Psoas muscle (tissue), 8 donors: ENCODE results near the gene CUL3. TPM values are rescaled to one million over a fixed set of nuclear protein-coding genes. Genes with fewer than 3 reads are reported as not detected.
A peak's percentile ranks its signal among the peaks of the same experiment; 100 is the strongest.
"Not testable (repeated sequence)": the region's sequence is repeated elsewhere in the genome, so short reads cannot be mapped to it uniquely, and the experiment has no call there.

Experiments used
- ATAC-seq, 4 donors: fragments of 200-7000 bp; cut with Tn5 transposase; one replicate each; pipeline ENCODE4 v1.9.1; 2020; ENCODE audit warnings: moderate library complexity in 3 of 4, mild to moderate bottlenecking in 2 of 4
- DNase-seq, 2 donors: peaks; one replicate each; pipeline ENCODE4 v3.0.0-alpha.2; 2020
- H3K27ac ChIP-seq: fragments of 200-600 bp; one replicate; pipeline ENCODE4 v1.8.0; 2022
- H3K27me3 ChIP-seq, 3 donors: fragments of 200-600 bp in 1 of 3; one replicate each; pipeline versions ENCODE4 v1.6.1 to v1.8.0; 2013 to 2022; ENCODE audit warnings: low read length in 2 of 3, mild to moderate bottlenecking in 2 of 3, moderate library complexity in 1 of 3; ENCODE audit not compliant: insufficient read depth in 3 of 3
- H3K36me3 ChIP-seq, 2 donors: fragments of 200-600 bp in 1 of 2; one replicate each; pipeline versions ENCODE4 v1.6.1 to v1.8.0; 2013 to 2022; ENCODE audit warnings: low read depth in 1 of 2, mild to moderate bottlenecking in 1 of 2, moderate library complexity in 1 of 2; ENCODE audit not compliant: insufficient read depth in 1 of 2
- H3K4me1 ChIP-seq: fragments of 200-600 bp; one replicate; pipeline ENCODE4 v1.8.0; 2022
- H3K4me3 ChIP-seq: fragments of 200-600 bp; one replicate; pipeline ENCODE4 v1.8.0; 2022; ENCODE audit warnings: mild to moderate bottlenecking
- H3K9me3 ChIP-seq: fragments of 200-600 bp; one replicate; pipeline ENCODE4 v1.8.0; 2022
- CTCF ChIP-seq: fragments of 200-600 bp; IDR thresholded peaks from one replicate; pipeline ENCODE4 v1.8.0; 2022; ENCODE audit warnings: antibody characterized with exemption
- WGBS, 3 donors: extraction: QIAGEN DNeasy Blood & Tissue Kit; methylation state at CpG; one replicate each; pipeline versions ENCODE4 v1.1.6 to v1.1.7; 2013; 5-methylcytosine and 5-hydroxymethylcytosine counted together
- intact Hi-C, 2 donors: fragments of 100-400 bp; cut with DNase I; formaldehyde crosslinking; loops; one replicate each; pipeline versions ENCODE4 v1.11.0 to v1.14.2; 2022
- polyA plus RNA-seq, 3 donors: library from polyadenylated mRNA; stranded (reverse); fragments of 200-250 nt; gene quantifications; one replicate each; pipeline ENCODE4 v1.2.3, GENCODE V29; 2013
- total RNA-seq, 4 donors: library from RNA; stranded (reverse); fragmentation: NEBNext Ultra II Directional in 2 of 4; extraction: Animal tissue kit (Norgen Biotek cat#: 25700) in 2 of 4; gene quantifications; one replicate each; pipeline versions ENCODE4 v1.2.1 to v1.2.4, GENCODE V29; 2021 to 2023
- donor health status: healthy with polysubstance abuse.
- donor health status: DM: no; HTN: no; CAD: no; lungs with moderate emphysema.
- donor health status: Bipolar disorder and iron deficiency.
- donor health status: healthy.
- donor health status: DM: yes; HTN: yes; CAD: no.
- donor health status: DM: no; HTN: no; CAD: no.
- donor health status: DM: no; HTN: no; CAD: no.
- donor health status: DM: yes; HTN: yes; CAD: no.

CUL3 gene
- total and polyA plus RNA-seq, 7 donors, result 103 to 218 (median 128) TPM

GRCh38 chr2:224591220-224591619, 6.1 kb upstream of the CUL3 start:
- 48 to 75% (median 48%) methylated on average over 2 of the region's 2 CpGs for WGBS, 3 donors
- no peak for TF ChIP-seq CTCF
- intact Hi-C loops, result no loop called here

GRCh38 chr2:224586127-224586695, 1.0 kb upstream of the CUL3 start:
- intact Hi-C loops, result loop anchor here (5.0 to 10.0 kb wide), 3 partner anchors 91 to 629 kb away; partner anchors contain the start of gene MRPL44 (in 1 of the 2)
- no peak for ATAC-seq
- H3K27ac ChIP-seq, result peak overlapping the region; percentile 96

More at GRCh38 chr2:224591220-224591619, 6.1 kb upstream of the CUL3 start:
- peaks cover 7% of the 10 kb centered on the region for H3K4me1 ChIP-seq
- H3K27me3 ChIP-seq, result no peaks in the 10 kb centered on the region
- no peaks in the 10 kb centered on the region for H3K9me3 ChIP-seq
- no peaks in the 10 kb centered on the region for H3K36me3 ChIP-seq
- no peak overlapping the region for H3K27ac ChIP-seq
- DNase-seq (no peak), ATAC-seq (no peak)
- no peak overlapping the region for H3K4me3 ChIP-seq

GRCh38 chr2:224584785-224585210, 365 bp downstream of the CUL3 start:
- Histone ChIP-seq H3K27me3 (no peaks in the 10 kb centered on the region), H3K36me3 (peaks cover 0 to 4% of the 10 kb centered on the region in 2 donors), H3K4me3 (peak overlapping the region; percentile 91), H3K9me3 (no peaks in the 10 kb centered on the region), H3K4me1 (peaks cover 39% of the 10 kb centered on the region), H3K27ac (peak overlapping the region; percentile 96)
- TF ChIP-seq CTCF, result no peak
- ATAC-seq, result peak in 1 of 4 donors; percentile 7
- DNase-seq, result peak; percentile 69 to 79
- intact Hi-C loops, result loop anchor here (5.0 to 10.0 kb wide), 3 partner anchors 90 to 627 kb away; partner anchors contain the start of gene MRPL44 (in 1 of the 2)
- 0 to 1% (median 1%) methylated on average over 16 to 60 of the region's 62 CpGs for WGBS, 3 donors

More at GRCh38 chr2:224586127-224586695, 1.0 kb upstream of the CUL3 start:
- H3K36me3 ChIP-seq, result peaks cover 0 to 4% of the 10 kb centered on the region in 2 donors
- H3K4me3 ChIP-seq, result peak overlapping the region; percentile 91
- no peak for DNase-seq
- no peak for TF ChIP-seq CTCF
- H3K27me3 ChIP-seq, result no peaks in the 10 kb centered on the region
- no peaks in the 10 kb centered on the region for H3K9me3 ChIP-seq
- peaks cover 25% of the 10 kb centered on the region for H3K4me1 ChIP-seq
- WGBS, 3 donors, result 20 to 26% (median 23%) methylated on average over 7 of the region's 7 CpGs

- Histone ChIP-seq H3K9me3 (no peaks in the 10 kb centered on the region), H3K4me3 (peak overlapping the region; percentile 91), H3K36me3 (peaks cover 0 to 4% of the 10 kb centered on the region in 2 donors), H3K27me3 (no peaks in the 10 kb centered on the region), H3K27ac (peak overlapping the region; percentile 96), H3K4me1 (peaks cover 45% of the 10 kb centered on the region)
- DNase-seq (peak; percentile 35 to 64), ATAC-seq (peak in 2 of 4 donors; percentile 14 to 15)
- TF ChIP-seq CTCF, result no peak
- WGBS, 3 donors, result 0 to 1% (median 1%) methylated on average over 29 to 50 of the region's 50 CpGs
- intact Hi-C loops, result loop anchor here (10.0 kb wide), 2 partner anchors 89 to 169 kb away; no protein-coding TSS in a partner anchor
Measured at GRCh38 chr2:224584111-224584784, 915 bp downstream of the CUL3 start.

GRCh38 chr2:224583033-224583432, 2.1 kb downstream of the CUL3 start:
- not testable (repeated sequence) for H3K27ac ChIP-seq, DNase-seq, H3K36me3 ChIP-seq, H3K9me3 ChIP-seq, H3K27me3 ChIP-seq, ATAC-seq
- peak overlapping the region; percentile 91 for H3K4me3 ChIP-seq
- intact Hi-C loops, result loop anchor here (10.0 kb wide), 2 partner anchors 88 to 168 kb away; no protein-coding TSS in a partner anchor
- peaks cover 57% of the 10 kb centered on the region for H3K4me1 ChIP-seq
- WGBS, 3 donors, result 94 to 97% (median 95%) methylated on average over 14 of the region's 14 CpGs
